Measurements from ENCODE around the gene YPEL2.

The YPEL2 gene

DNA sequence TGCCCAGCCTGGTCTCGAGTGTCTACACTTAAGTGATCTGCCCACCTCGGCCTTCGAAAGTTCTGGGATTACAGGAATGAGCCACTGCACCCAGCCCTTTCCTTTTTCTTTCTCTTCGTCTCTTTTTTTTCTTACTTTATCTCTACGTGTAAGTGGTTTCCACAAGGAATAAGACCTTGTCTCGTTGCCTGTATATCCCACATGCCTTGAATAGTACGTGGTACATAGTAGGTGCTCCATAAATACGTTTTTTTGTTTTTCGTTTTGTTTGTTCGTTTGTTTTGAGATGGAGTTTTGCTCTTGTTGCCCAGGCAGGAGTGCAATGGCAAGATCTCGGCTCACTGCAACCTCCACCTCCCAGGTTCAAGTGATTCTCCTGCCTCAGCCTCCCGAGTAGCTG lies 86.0 kb downstream of the YPEL2 start:
- no peak overlapping the region for H3K14ac ChIP-seq (ENCODE audit: low read length)
- no peak overlapping the region for H4K8ac ChIP-seq (ENCODE audit: low read depth, low read length)
- no peaks in the 10 kb centered on the region for H3K36me3 ChIP-seq (replicated peaks in 1 of 2; ENCODE audit: control insufficient read depth in 2 of 2, insufficient read depth in 2 of 2, low read length in 2 of 2)
- no peak overlapping the region for H3K4me3 ChIP-seq (ENCODE audit: low read length in 2 of 2)
- no peak overlapping the region for H3K23ac ChIP-seq (ENCODE audit: low read depth, low read length, poor library complexity)
- H2BK15ac ChIP-seq (ENCODE audit: low read length) = no peak overlapping the region
- no peak overlapping the region for H3K18ac ChIP-seq (ENCODE audit: low read length)
- no peak overlapping the region for H2AK5ac ChIP-seq (ENCODE audit: low read depth, low read length)
- no peak overlapping the region for H4K91ac ChIP-seq (ENCODE audit: low read depth, low read length, poor library complexity)
- H2AFZ ChIP-seq (ENCODE audit: low read length) = no peak overlapping the region
- no peak overlapping the region for H3K27ac ChIP-seq (replicated peaks; ENCODE audit: low read length)
- H3K79me1 ChIP-seq (ENCODE audit: low read depth, low read length) = no peaks in the 10 kb centered on the region
- H3K4me1 ChIP-seq (ENCODE audit: control insufficient read depth in 2 of 2, insufficient read depth in 1 of 2, low read depth in 1 of 2, low read length in 2 of 2) = peaks cover 3 to 5% of the 10 kb centered on the region in 2 donors
- H3K9me3 ChIP-seq (replicated peaks in 1 of 2; ENCODE audit: control insufficient read depth in 2 of 2, insufficient read depth in 1 of 2, low read depth in 1 of 2, low read length in 2 of 2) = no peaks in the 10 kb centered on the region
- H3K4me2 ChIP-seq (ENCODE audit: insufficient read depth, low read length, poor library complexity, severe bottlenecking) = no peak overlapping the region
- no peak overlapping the region for H2BK120ac ChIP-seq (ENCODE audit: low read depth, low read length)
- no peak overlapping the region for H3K4ac ChIP-seq (ENCODE audit: low read length)
- H3K27me3 ChIP-seq (ENCODE audit: control insufficient read depth in 3 of 3, insufficient read depth in 3 of 3, low read depth in 1 of 3, low read length in 3 of 3) = no peaks in the 10 kb centered on the region
- H2BK5ac ChIP-seq (ENCODE audit: low read length) = no peak overlapping the region
- H2BK12ac ChIP-seq (ENCODE audit: low read length) = no peak overlapping the region
- no peak overlapping the region for H3K9ac ChIP-seq (ENCODE audit: low read depth, low read length, poor library complexity)
- no peak for DNase-seq (ENCODE audit: low spot score)
- no CpG with 5 or more reads among the region's 12 CpGs for WGBS, 2 donors (ENCODE audit: extremely low coverage in 2 of 2, insufficient read length in 2 of 2, insufficient replicate concordance in 1 of 2)

- Histone ChIP-seq H3K14ac (ENCODE audit: low read length) (no peak overlapping the region), H3K4ac (ENCODE audit: low read length) (no peak overlapping the region), H3K18ac (ENCODE audit: low read length) (no peak overlapping the region), H3K4me1 (ENCODE audit: control insufficient read depth in 2 of 2, insufficient read depth in 1 of 2, low read depth in 1 of 2, low read length in 2 of 2) (peaks cover 0 to 6% of the 10 kb centered on the region in 2 donors), H2BK12ac (ENCODE audit: low read length) (peak overlapping the region; percentile 63), H2AFZ (ENCODE audit: low read length) (no peak overlapping the region), H3K4me2 (ENCODE audit: insufficient read depth, low read length, poor library complexity, severe bottlenecking) (no peak overlapping the region), H2BK15ac (ENCODE audit: low read length) (no peak overlapping the region), H3K4me3 (ENCODE audit: low read length in 2 of 2) (no peak overlapping the region), H3K79me1 (ENCODE audit: low read depth, low read length) (no peaks in the 10 kb centered on the region), H3K27ac (replicated peaks; ENCODE audit: low read length) (no peak overlapping the region), H3K27me3 (ENCODE audit: control insufficient read depth in 3 of 3, insufficient read depth in 3 of 3, low read depth in 1 of 3, low read length in 3 of 3) (no peaks in the 10 kb centered on the region), H2BK120ac (ENCODE audit: low read depth, low read length) (no peak overlapping the region), H2AK5ac (ENCODE audit: low read depth, low read length) (no peak overlapping the region), H4K91ac (ENCODE audit: low read depth, low read length, poor library complexity) (no peak overlapping the region), H2BK5ac (ENCODE audit: low read length) (no peak overlapping the region), H3K36me3 (replicated peaks in 1 of 2; ENCODE audit: control insufficient read depth in 2 of 2, insufficient read depth in 2 of 2, low read length in 2 of 2) (no peaks in the 10 kb centered on the region), H3K9me3 (replicated peaks in 1 of 2; ENCODE audit: control insufficient read depth in 2 of 2, insufficient read depth in 1 of 2, low read depth in 1 of 2, low read length in 2 of 2) (no peaks in the 10 kb centered on the region), H3K23ac (ENCODE audit: low read depth, low read length, poor library complexity) (no peak overlapping the region), H3K9ac (ENCODE audit: low read depth, low read length, poor library complexity) (no peak overlapping the region), H4K8ac (ENCODE audit: low read depth, low read length) (no peak overlapping the region)
- WGBS, 2 donors (ENCODE audit: extremely low coverage in 2 of 2, insufficient read length in 2 of 2, insufficient replicate concordance in 1 of 2) = no CpG with 5 or more reads among the region's 4 CpGs
- no peak for DNase-seq (ENCODE audit: low spot score)
Observed at GRCh38 chr17:59418732-59419166, 87.3 kb downstream of the YPEL2 start.

DNA sequence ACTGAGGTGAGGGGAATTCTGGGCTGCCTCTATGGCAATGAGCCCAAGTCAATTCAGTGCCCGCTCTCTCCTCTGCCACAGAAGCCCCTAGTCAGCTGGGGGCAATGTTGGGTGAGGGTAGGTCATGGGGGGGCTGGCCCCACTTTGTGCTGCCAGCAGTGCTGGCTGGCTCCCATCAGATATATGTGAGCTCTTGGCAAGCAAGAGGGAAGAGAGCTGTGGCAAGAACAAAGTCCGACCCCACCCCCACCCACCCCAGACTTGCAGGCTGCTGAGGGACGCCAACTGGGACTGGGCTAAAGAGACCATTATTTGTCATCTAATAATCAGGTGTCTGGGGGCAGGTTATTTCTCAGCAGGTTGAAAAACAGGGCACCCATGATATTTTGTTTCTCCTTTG lies 89.4 kb downstream of the YPEL2 start:
- no peaks in the 10 kb centered on the region for H3K36me3 ChIP-seq (replicated peaks in 1 of 2; ENCODE audit: control insufficient read depth in 2 of 2, insufficient read depth in 2 of 2, low read length in 2 of 2)
- H3K9ac ChIP-seq (ENCODE audit: low read depth, low read length, poor library complexity) = no peak overlapping the region
- H2AK5ac ChIP-seq (ENCODE audit: low read depth, low read length) = no peak overlapping the region
- H2BK120ac ChIP-seq (ENCODE audit: low read depth, low read length) = no peak overlapping the region
- no peak overlapping the region for H2BK15ac ChIP-seq (ENCODE audit: low read length)
- no peaks in the 10 kb centered on the region for H3K27me3 ChIP-seq (ENCODE audit: control insufficient read depth in 3 of 3, insufficient read depth in 3 of 3, low read depth in 1 of 3, low read length in 3 of 3)
- H3K27ac ChIP-seq (replicated peaks; ENCODE audit: low read length) = no peak overlapping the region
- no peak overlapping the region for H3K23ac ChIP-seq (ENCODE audit: low read depth, low read length, poor library complexity)
- H3K4me2 ChIP-seq (ENCODE audit: insufficient read depth, low read length, poor library complexity, severe bottlenecking) = no peak overlapping the region
- H3K14ac ChIP-seq (ENCODE audit: low read length) = no peak overlapping the region
- H3K4ac ChIP-seq (ENCODE audit: low read length) = no peak overlapping the region
- peaks cover 6 to 10% of the 10 kb centered on the region in 2 donors for H3K4me1 ChIP-seq (ENCODE audit: control insufficient read depth in 2 of 2, insufficient read depth in 1 of 2, low read depth in 1 of 2, low read length in 2 of 2)
- no peak for DNase-seq (ENCODE audit: low spot score)
- H2BK5ac ChIP-seq (ENCODE audit: low read length) = no peak overlapping the region
- H3K9me3 ChIP-seq (replicated peaks in 1 of 2; ENCODE audit: control insufficient read depth in 2 of 2, insufficient read depth in 1 of 2, low read depth in 1 of 2, low read length in 2 of 2) = no peaks in the 10 kb centered on the region
- H3K18ac ChIP-seq (ENCODE audit: low read length) = no peak overlapping the region
- H3K4me3 ChIP-seq (ENCODE audit: low read length in 2 of 2) = no peak overlapping the region
- no peak overlapping the region for H2AFZ ChIP-seq (ENCODE audit: low read length)
- H4K91ac ChIP-seq (ENCODE audit: low read depth, low read length, poor library complexity) = no peak overlapping the region
- H4K8ac ChIP-seq (ENCODE audit: low read depth, low read length) = no peak overlapping the region
- no peak overlapping the region for H2BK12ac ChIP-seq (ENCODE audit: low read length)
- H3K79me1 ChIP-seq (ENCODE audit: low read depth, low read length) = no peaks in the 10 kb centered on the region
- WGBS, 2 donors (ENCODE audit: extremely low coverage in 2 of 2, insufficient read length in 2 of 2, insufficient replicate concordance in 1 of 2) = no CpG with 5 or more reads among the region's 3 CpGs

DNA sequence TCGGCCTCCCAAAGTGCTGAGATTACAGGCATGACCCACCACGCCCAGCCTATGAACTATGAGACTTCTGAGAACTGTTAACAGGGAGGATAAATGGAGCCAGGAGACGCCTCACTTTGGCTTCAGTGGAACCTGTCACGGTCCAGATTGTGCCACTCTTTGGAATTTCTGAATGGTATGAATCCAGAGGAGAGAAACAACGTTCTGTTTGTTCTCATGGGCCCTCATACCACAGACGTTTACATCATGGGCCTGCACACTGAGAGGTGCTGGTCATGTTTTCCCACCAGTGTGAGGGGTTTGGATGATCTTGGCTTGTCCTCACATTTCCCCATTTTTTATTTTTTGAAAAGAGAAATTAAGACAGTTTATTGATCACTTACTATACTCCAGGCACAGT lies 90.3 kb downstream of the YPEL2 start:
- Histone ChIP-seq H2AK5ac (ENCODE audit: low read depth, low read length) (no peak overlapping the region), H3K36me3 (replicated peaks in 1 of 2; ENCODE audit: control insufficient read depth in 2 of 2, insufficient read depth in 2 of 2, low read length in 2 of 2) (no peaks in the 10 kb centered on the region), H3K14ac (ENCODE audit: low read length) (no peak overlapping the region), H3K9me3 (replicated peaks in 1 of 2; ENCODE audit: control insufficient read depth in 2 of 2, insufficient read depth in 1 of 2, low read depth in 1 of 2, low read length in 2 of 2) (no peaks in the 10 kb centered on the region), H3K4me2 (ENCODE audit: insufficient read depth, low read length, poor library complexity, severe bottlenecking) (no peak overlapping the region), H3K9ac (ENCODE audit: low read depth, low read length, poor library complexity) (no peak overlapping the region), H2BK5ac (ENCODE audit: low read length) (no peak overlapping the region), H3K4ac (ENCODE audit: low read length) (no peak overlapping the region), H4K8ac (ENCODE audit: low read depth, low read length) (no peak overlapping the region), H2BK120ac (ENCODE audit: low read depth, low read length) (no peak overlapping the region), H4K91ac (ENCODE audit: low read depth, low read length, poor library complexity) (no peak overlapping the region), H3K27ac (replicated peaks; ENCODE audit: low read length) (no peak overlapping the region), H3K4me1 (ENCODE audit: control insufficient read depth in 2 of 2, insufficient read depth in 1 of 2, low read depth in 1 of 2, low read length in 2 of 2) (peaks cover 8 to 14% of the 10 kb centered on the region in 2 donors), H2BK15ac (ENCODE audit: low read length) (no peak overlapping the region), H3K27me3 (ENCODE audit: control insufficient read depth in 3 of 3, insufficient read depth in 3 of 3, low read depth in 1 of 3, low read length in 3 of 3) (no peaks in the 10 kb centered on the region), H3K4me3 (ENCODE audit: low read length in 2 of 2) (no peak overlapping the region), H3K79me1 (ENCODE audit: low read depth, low read length) (no peaks in the 10 kb centered on the region), H2BK12ac (ENCODE audit: low read length) (no peak overlapping the region), H3K23ac (ENCODE audit: low read depth, low read length, poor library complexity) (no peak overlapping the region), H2AFZ (ENCODE audit: low read length) (no peak overlapping the region), H3K18ac (ENCODE audit: low read length) (no peak overlapping the region)
- DNase-seq (ENCODE audit: low spot score) = no peak
- WGBS, 2 donors (ENCODE audit: extremely low coverage in 2 of 2, insufficient read length in 2 of 2, insufficient replicate concordance in 1 of 2) = no CpG with 5 or more reads among the region's 6 CpGs
